Measurements from ENCODE around the gene AMIGO1. TPM values are rescaled to one million over a fixed set of nuclear protein-coding genes. Genes with fewer than 3 reads are reported as not detected.

Gene AMIGO1
- total RNA-seq, 3 donors from 2014 or later (not counting 1 experiment from before 2014, with no cell fraction given) = 5.0 to 10.7 (median 7.8) TPM

DNA sequence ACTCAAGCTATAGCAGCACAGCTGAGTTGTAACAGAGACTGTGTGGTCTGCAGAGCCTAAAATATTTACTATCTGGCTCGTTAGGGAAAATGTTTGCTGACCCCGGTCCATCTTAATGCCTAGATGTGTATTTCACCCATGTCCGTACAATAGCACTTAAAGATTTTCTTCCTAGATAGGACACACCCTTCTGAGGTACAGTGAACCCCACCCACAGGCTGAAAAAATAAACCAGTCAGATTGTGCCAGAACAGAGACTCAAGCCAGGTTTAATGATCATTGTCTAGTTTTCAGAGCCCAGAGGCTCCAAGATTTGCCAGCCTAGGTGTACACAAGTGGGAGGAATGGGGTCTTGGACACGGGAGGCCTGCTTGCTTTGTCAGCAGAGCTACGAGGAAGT lies 5.6 kb downstream of the AMIGO1 start:
- Histone ChIP-seq H3K4me3 (ENCODE audit: low read length) (no peak overlapping the region), H3K27ac (ENCODE audit: low read length) (peak overlapping the region; percentile 5), H3K27me3 (ENCODE audit: control insufficient read depth, insufficient read depth, low read length) (no peaks in the 10 kb centered on the region), H3K4me1 (ENCODE audit: control insufficient read depth, insufficient read depth, low read length) (peaks cover 83% of the 10 kb centered on the region), H3K36me3 (ENCODE audit: control insufficient read depth, insufficient read depth, low read length) (peaks cover 9% of the 10 kb centered on the region), H3K9me3 (ENCODE audit: control insufficient read depth, insufficient read depth, low read length) (no peaks in the 10 kb centered on the region)
- DNase-seq (peak in 1 of 2 donors; percentile 40), ATAC-seq (no peak)
- no peaks in the 10 kb centered on the region for H3K9me3 Mint-ChIP-seq
- TF ChIP-seq, protein P1, sequence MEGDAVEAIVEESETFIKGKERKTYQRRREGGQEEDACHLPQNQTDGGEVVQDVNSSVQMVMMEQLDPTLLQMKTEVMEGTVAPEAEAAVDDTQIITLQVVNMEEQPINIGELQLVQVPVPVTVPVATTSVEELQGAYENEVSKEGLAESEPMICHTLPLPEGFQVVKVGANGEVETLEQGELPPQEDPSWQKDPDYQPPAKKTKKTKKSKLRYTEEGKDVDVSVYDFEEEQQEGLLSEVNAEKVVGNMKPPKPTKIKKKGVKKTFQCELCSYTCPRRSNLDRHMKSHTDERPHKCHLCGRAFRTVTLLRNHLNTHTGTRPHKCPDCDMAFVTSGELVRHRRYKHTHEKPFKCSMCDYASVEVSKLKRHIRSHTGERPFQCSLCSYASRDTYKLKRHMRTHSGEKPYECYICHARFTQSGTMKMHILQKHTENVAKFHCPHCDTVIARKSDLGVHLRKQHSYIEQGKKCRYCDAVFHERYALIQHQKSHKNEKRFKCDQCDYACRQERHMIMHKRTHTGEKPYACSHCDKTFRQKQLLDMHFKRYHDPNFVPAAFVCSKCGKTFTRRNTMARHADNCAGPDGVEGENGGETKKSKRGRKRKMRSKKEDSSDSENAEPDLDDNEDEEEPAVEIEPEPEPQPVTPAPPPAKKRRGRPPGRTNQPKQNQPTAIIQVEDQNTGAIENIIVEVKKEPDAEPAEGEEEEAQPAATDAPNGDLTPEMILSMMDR (IDR thresholded peaks at IDR 0.05) = no peak
- 72% methylated on average over 5 of the region's 5 CpGs for WGBS (ENCODE audit: insufficient coverage)
- H3K36me3 Mint-ChIP-seq = no peaks in the 10 kb centered on the region
- H3K27me3 Mint-ChIP-seq (ENCODE audit: low read depth in 2 of 2) = no peaks in the 10 kb centered on the region
- intact Hi-C loops (cut with micrococcal nuclease) = no loop called here
- peak overlapping the region; percentile 47 for H3K4me3 Mint-ChIP-seq
- H3K27ac Mint-ChIP-seq = peak overlapping the region; percentile 65 to 69
- peaks cover 74 to 79% of the 10 kb centered on the region in 2 donors for H3K4me1 Mint-ChIP-seq

DNA sequence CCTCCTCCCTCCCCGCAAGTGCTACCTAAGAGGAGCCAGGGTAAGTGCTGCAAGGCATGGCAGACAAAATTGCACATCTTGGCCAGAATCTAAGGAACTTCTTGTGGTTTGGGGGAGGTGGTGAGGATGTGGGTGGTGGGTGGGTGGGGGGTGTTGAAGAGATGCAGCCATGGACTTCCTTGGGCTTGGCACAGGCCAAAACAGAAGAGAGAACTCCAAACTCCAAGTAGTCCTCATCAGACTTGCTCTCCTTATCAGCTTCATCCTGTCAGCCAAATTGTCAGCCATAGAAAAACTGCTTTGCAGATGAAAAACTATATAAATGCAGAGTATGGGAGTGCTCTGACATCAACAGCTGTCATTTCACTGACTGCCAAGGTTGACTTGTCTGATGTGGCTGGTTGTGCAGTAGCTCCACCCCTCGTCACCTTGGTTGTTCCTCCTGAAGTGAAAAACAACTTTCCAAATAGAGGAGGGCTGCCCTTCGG lies 7.1 kb downstream of the AMIGO1 start:
- TF ChIP-seq, protein P1 (IDR thresholded peaks at IDR 0.05) = no peak
- WGBS (ENCODE audit: insufficient coverage) = 28% methylated on average over 3 of the region's 3 CpGs
- Histone ChIP-seq H3K36me3 (ENCODE audit: control insufficient read depth, insufficient read depth, low read length) (peaks cover 21% of the 10 kb centered on the region), H3K9me3 (ENCODE audit: control insufficient read depth, insufficient read depth, low read length) (no peaks in the 10 kb centered on the region), H3K27ac (ENCODE audit: low read length) (peak overlapping the region; percentile 66), H3K27me3 (ENCODE audit: control insufficient read depth, insufficient read depth, low read length) (no peaks in the 10 kb centered on the region), H3K4me3 (ENCODE audit: low read length) (no peak overlapping the region), H3K4me1 (ENCODE audit: control insufficient read depth, insufficient read depth, low read length) (peaks cover 80% of the 10 kb centered on the region)
- Mint-ChIP-seq H3K27ac (peak overlapping the region; percentile 81 to 82), H3K36me3 (no peaks in the 10 kb centered on the region), H3K4me1 (peaks cover 62 to 67% of the 10 kb centered on the region in 2 donors), H3K27me3 (ENCODE audit: low read depth in 2 of 2) (no peaks in the 10 kb centered on the region), H3K9me3 (no peaks in the 10 kb centered on the region), H3K4me3 (peak overlapping the region; percentile 90)
- ATAC-seq (peak; percentile 73 to 83 (median 75)), DNase-seq (peak in 1 of 2 donors; percentile 89)
- intact Hi-C loops (cut with micrococcal nuclease) = no loop called here

DNA sequence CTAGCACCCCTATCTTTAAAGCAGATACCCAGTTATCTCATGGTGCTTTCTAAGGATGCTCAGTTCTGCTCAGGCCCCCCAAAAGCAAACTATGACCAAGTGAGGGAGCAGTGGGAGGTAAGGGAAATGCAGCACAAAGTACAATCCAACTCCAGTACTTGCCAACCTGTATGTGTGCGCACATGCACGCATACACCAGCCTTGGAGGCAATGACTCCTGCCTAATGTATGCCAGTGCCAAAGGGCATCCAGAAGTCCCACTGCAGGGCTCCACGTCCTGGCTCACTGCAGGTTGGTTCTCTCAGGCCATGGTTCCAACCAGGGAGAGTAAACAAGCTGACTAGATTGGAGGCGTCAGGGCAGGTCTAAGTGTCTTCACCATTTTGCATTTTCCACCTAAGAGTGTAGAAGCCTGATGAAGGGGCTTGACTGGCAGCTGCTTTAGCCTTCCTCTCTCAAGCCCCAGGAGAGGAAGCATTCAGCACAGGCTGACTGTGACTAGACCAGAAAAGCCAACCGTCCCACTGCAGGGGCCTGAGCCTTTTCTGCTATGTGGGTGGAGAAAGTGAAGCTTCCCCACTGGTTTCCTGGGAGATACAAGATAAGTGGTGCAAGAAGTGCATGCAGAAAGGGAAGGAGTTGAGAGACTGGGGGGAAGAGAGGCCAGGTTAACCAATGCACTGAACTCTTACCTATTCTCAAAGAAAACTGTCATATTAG lies 7.7 kb downstream of the AMIGO1 start:
- Mint-ChIP-seq H3K27me3 (ENCODE audit: low read depth in 2 of 2) (no peaks in the 10 kb centered on the region), H3K27ac (peak overlapping the region; percentile 81 to 82), H3K4me3 (peak overlapping the region; percentile 90), H3K4me1 (peaks cover 56 to 62% of the 10 kb centered on the region in 2 donors), H3K36me3 (no peaks in the 10 kb centered on the region), H3K9me3 (no peaks in the 10 kb centered on the region)
- TF ChIP-seq, protein P1 (IDR thresholded peaks at IDR 0.05) = no peak
- Histone ChIP-seq H3K4me3 (ENCODE audit: low read length) (no peak overlapping the region), H3K9me3 (ENCODE audit: control insufficient read depth, insufficient read depth, low read length) (no peaks in the 10 kb centered on the region), H3K27ac (ENCODE audit: low read length) (peak overlapping the region; percentile 50), H3K36me3 (ENCODE audit: control insufficient read depth, insufficient read depth, low read length) (peaks cover 27% of the 10 kb centered on the region), H3K4me1 (ENCODE audit: control insufficient read depth, insufficient read depth, low read length) (peaks cover 81% of the 10 kb centered on the region), H3K27me3 (ENCODE audit: control insufficient read depth, insufficient read depth, low read length) (no peaks in the 10 kb centered on the region)
- intact Hi-C loops (cut with micrococcal nuclease) = no loop called here
- 51% methylated on average over 5 of the region's 5 CpGs for WGBS (ENCODE audit: insufficient coverage)
- DNase-seq (no peak), ATAC-seq (peak in 2 of 3 donors; percentile 1 to 38)
